Left lung (tissue), 10 donors: ENCODE measurements around the gene LRP10. TPM values are rescaled to one million over a fixed set of nuclear protein-coding genes. Genes with fewer than 3 reads are reported as not detected.

ENCODE experiments used
- ATAC-seq: fragments of 200-7000 bp; cut with Tn5 transposase; one replicate; pipeline ENCODE4 v1.9.1; 2020; ENCODE audit warnings: moderate library complexity
- DNase-seq, 4 donors: peaks; one replicate each; pipeline ENCODE4 v3.0.0-alpha.2; 2013 to 2020
- H3K27ac ChIP-seq, 2 donors: fragments of 200-600 bp; sonication (generic) in 1 of 2; one replicate each; pipeline versions ENCODE4 v1.5.0 to v1.8.0; 2020 to 2021
- H3K27me3 ChIP-seq, 2 donors: fragments of 200-600 bp; sonication (generic) in 1 of 2; one replicate each; pipeline versions ENCODE4 v1.5.0 to v1.8.0; 2020 to 2021
- H3K36me3 ChIP-seq, 2 donors: fragments of 200-600 bp; sonication (generic) in 1 of 2; one replicate each; pipeline versions ENCODE4 v1.5.0 to v1.8.0; 2020 to 2021
- H3K4me1 ChIP-seq, 2 donors: fragments of 200-600 bp; one replicate each; pipeline ENCODE4 v1.8.0; 2021
- H3K4me3 ChIP-seq, 2 donors: fragments of 200-600 bp; sonication (generic) in 1 of 2; one replicate each; pipeline versions ENCODE4 v1.5.0 to v1.8.0; 2020 to 2021; ENCODE audit warnings: mild to moderate bottlenecking in 1 of 2
- H3K9me3 ChIP-seq, 2 donors: fragments of 200-600 bp; sonication (generic) in 1 of 2; one replicate each; pipeline versions ENCODE4 v1.5.0 to v1.8.0; 2020 to 2021
- intact Hi-C, 2 donors: fragments of 100-400 bp; cut with DNase I; formaldehyde crosslinking; loops; one replicate each; pipeline versions ENCODE4 v1.11.2 to v1.14.2; 2022
- polyA plus RNA-seq, 6 donors: library from polyadenylated mRNA; unstranded; fragments of 120-200 nt; gene quantifications; one replicate each; pipeline ENCODE4 v1.2.1, GENCODE V29; 2013; ENCODE audit not compliant: insufficient read length in 6 of 6
- total RNA-seq, 2 donors: library from RNA; stranded (reverse); fragmentation: NEBNext Ultra II Directional; extraction: Animal tissue kit (Norgen Biotek cat#: 25700); gene quantifications; one replicate each; pipeline ENCODE4 v1.2.1, GENCODE V29; 2021
- TF ChIP-seq, protein P1 (sequence below), 2 donors: fragments of 200-600 bp; sonication (generic) in 1 of 2; IDR thresholded peaks; one replicate each; pipeline versions ENCODE4 v1.5.0 to v1.8.0; 2021; ENCODE audit warnings: antibody characterized with exemption in 2 of 2
- donor health status: DM: no; HTN: yes; CAD: no.
- donor health status: DM: no; HTN: no; CAD: no.

Gene LRP10
- total and polyA plus RNA-seq, 8 donors: 49.3 to 147 (median 58.5) TPM

DNA sequence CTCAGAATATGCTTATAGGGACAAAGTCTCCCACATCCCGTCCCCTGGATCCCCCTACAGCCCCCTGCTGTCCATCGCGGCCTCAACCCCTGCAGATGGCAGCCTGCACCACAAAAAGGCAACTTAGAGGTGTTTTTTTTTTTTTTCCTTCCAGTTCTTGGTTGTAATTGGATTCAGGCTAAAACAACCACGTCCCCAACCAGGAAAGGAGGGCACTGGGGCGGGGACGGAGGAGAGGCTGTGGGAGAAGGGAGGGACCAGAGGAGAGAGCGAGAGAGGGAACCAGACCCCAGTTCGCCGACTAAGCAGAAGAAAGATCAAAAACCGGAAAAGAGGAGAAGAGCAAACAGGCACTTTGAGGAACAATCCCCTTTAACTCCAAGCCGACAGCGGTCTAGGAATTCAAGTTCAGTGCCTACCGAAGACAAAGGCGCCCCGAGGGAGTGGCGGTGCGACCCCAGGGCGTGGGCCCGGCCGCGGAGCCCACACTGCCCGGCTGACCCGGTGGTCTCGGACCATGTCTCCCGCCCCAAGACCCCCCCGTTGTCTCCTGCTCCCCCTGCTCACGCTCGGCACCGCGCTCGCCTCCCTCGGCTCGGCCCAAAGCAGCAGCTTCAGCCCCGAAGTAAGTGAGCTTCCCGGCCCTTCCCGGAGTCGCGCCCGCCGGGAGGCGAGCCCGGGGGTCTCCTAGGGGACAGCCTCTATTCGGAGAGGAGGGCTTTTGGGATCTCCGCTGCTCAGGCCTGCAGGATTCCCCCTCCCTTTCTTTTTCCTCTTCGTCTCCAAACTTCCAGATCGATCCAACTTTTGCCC, 35.0 kb upstream of the LRP10 start, which contains the start of gene MMP14:
MMP14 (plus strand) TSS at position 285 of the 813 bp plus-strand sequence; CDS start at position 518, 233 bp downstream.
- intact Hi-C loops: no loop called here
- peaks cover 0 to 35% of the 10 kb centered on the region in 2 donors for H3K36me3 ChIP-seq
- H3K27ac ChIP-seq: peak within 1 kb of the TSS; percentile 85 to 95
- ATAC-seq: peak; percentile 81
- H3K4me1 ChIP-seq: peaks cover 0 to 51% of the 10 kb centered on the region in 2 donors
- H3K9me3 ChIP-seq: no peaks in the 10 kb centered on the region
- H3K4me3 ChIP-seq: peak within 1 kb of the TSS; percentile 78 to 83
- H3K27me3 ChIP-seq: peaks cover 0 to 18% of the 10 kb centered on the region in 2 donors
- DNase-seq: peak; percentile 77 to 94 (median 84)
- TF ChIP-seq, protein P1, sequence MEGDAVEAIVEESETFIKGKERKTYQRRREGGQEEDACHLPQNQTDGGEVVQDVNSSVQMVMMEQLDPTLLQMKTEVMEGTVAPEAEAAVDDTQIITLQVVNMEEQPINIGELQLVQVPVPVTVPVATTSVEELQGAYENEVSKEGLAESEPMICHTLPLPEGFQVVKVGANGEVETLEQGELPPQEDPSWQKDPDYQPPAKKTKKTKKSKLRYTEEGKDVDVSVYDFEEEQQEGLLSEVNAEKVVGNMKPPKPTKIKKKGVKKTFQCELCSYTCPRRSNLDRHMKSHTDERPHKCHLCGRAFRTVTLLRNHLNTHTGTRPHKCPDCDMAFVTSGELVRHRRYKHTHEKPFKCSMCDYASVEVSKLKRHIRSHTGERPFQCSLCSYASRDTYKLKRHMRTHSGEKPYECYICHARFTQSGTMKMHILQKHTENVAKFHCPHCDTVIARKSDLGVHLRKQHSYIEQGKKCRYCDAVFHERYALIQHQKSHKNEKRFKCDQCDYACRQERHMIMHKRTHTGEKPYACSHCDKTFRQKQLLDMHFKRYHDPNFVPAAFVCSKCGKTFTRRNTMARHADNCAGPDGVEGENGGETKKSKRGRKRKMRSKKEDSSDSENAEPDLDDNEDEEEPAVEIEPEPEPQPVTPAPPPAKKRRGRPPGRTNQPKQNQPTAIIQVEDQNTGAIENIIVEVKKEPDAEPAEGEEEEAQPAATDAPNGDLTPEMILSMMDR (IDR thresholded peaks at IDR 0.05): no peak

DNA sequence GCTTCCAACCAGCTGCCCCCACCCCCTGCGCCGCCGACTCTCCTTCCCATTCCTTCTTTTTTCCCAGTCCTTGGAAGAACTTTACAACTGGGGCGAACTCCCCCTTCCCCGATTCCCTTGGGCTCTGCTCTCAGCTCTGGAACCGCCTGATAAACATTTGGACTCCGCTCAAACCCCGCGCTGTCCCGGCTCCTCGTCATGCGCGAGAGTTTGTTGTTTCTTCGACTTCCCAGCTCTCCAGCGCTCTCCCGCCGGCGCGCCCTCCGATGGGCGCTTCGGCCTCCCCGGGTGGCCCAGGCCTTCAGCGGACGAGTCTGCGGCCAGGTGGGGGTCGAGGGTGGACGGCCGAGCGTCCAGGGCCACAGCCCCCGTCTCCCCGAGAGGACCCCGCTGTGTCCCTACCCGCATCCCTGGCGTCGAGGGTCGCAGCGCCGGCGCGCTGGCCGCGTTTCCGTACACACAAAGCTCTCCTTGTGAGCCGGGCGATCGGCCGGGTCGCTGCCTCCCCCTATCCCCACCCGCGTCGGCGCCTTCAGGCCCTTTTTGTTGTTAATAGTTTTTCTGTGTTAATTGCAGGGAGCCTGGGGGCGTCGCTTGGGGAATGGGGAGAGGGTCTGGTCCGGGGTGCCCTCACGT, 34.3 kb upstream of the LRP10 start:
- intact Hi-C loops: no loop called here
- TF ChIP-seq, protein P1 (IDR thresholded peaks at IDR 0.05): no peak
- DNase-seq: peak in 3 of 4 donors; percentile 44 to 87 (median 55)
- Histone ChIP-seq H3K27ac (peak overlapping the region; percentile 85 to 95), H3K4me1 (peaks cover 0 to 48% of the 10 kb centered on the region in 2 donors), H3K4me3 (peak overlapping the region; percentile 78 to 83), H3K9me3 (no peaks in the 10 kb centered on the region), H3K36me3 (peaks cover 0 to 36% of the 10 kb centered on the region in 2 donors), H3K27me3 (peaks cover 0 to 18% of the 10 kb centered on the region in 2 donors)
- ATAC-seq: peak; percentile 66

DNA sequence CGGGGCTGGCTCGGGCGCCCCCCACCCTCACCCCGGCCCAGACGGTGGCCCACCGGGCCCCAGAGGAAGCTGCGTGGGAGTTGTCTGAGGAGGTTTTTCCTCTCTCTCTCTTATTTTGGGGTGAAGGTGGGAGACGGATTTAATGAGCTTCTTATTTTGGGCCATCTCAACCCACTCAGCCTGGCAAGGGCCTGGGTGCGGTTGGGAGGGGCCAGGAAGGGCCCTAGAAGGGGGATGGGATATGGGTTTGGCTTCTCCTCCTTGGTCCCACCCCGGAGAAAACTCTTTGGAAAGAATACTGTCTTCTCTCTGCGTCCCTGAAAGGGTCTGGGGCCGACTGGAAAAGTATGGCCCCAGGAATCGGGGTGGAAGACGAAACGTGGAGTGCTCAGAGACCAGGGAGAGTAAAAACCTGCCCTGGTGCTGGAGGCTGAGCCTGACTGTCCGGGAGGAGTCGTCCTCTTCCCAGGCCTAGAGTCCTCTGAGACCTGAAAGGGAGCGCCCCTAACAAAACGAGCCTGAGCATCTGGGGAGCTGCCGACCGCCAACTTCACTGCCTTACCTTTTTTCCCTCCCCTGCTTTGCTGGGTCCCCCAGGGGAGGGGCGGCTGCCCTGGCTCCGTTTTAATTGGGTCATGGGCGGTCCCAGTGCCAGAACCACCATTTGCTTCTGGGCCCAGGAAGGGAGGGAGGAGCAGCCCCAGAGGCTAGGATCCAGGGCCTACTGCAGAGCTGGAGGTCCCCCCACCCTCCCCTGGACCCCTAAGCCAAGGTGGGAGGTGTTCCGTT, 33.6 kb upstream of the LRP10 start:
- Histone ChIP-seq H3K36me3 (peaks cover 0 to 42% of the 10 kb centered on the region in 2 donors), H3K4me3 (peak overlapping the region; percentile 78 to 83), H3K9me3 (no peaks in the 10 kb centered on the region), H3K27me3 (peaks cover 0 to 18% of the 10 kb centered on the region in 2 donors), H3K27ac (peak overlapping the region; percentile 85 to 95), H3K4me1 (peaks cover 0 to 48% of the 10 kb centered on the region in 2 donors)
- ATAC-seq: peak; percentile 69
- TF ChIP-seq, protein P1 (IDR thresholded peaks at IDR 0.05): no peak
- intact Hi-C loops: no loop called here
- DNase-seq: peak in 2 of 4 donors; percentile 46 to 48

DNA sequence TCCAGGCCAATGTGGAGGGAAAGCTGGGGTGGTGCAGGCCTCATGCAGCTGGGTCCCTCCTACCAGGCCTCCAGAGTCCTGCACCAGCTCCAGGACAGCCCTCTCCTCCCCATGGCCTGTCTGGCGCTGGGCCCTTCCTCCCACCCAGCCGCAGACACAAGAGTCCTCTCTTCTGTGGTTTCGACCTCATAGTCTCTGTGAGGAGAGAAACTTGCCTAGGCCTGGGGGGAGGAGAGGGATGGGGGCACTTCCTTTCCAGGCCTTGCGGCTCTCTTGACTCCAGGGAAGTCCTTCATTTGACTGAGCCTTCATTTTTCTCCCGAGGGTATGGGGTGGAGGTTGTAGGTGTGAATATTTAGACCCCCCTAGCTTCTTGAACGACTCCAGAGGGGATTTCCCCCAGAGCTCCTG, 32.9 kb upstream of the LRP10 start:
- H3K27ac ChIP-seq: peak overlapping the region; percentile 85 to 95
- peaks cover 0 to 42% of the 10 kb centered on the region in 2 donors for H3K36me3 ChIP-seq
- H3K9me3 ChIP-seq: no peaks in the 10 kb centered on the region
- TF ChIP-seq, protein P1 (IDR thresholded peaks at IDR 0.05): no peak
- DNase-seq (peak in 2 of 4 donors; percentile 26 to 65), ATAC-seq (peak; percentile 34)
- H3K27me3 ChIP-seq: peaks cover 0 to 18% of the 10 kb centered on the region in 2 donors
- H3K4me3 ChIP-seq: peak overlapping the region; percentile 78 to 83
- intact Hi-C loops: no loop called here
- H3K4me1 ChIP-seq: peaks cover 0 to 48% of the 10 kb centered on the region in 2 donors
